ENCODE results near the gene JOSD1.

DNA sequence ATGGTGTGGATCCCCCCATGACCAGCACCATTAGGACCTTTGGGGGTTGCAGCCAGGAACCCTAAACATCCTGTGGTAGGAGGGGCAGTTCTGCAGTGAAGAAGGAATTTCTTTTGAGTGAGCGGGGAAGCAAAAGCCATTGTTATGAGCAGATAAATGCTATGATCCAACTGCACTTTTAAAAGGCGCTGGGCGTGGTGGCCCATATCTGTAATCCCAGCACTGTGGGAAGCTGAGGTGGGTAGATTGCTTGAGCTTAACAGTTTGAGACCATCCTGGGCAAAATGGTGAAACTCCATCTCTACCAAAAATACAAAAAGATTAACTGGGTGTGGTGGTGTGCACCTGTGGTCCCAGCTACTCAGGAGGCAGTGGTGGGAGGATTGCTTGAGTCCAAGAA, 24.9 kb downstream of the JOSD1 start:
- TF ChIP-seq, protein P1, sequence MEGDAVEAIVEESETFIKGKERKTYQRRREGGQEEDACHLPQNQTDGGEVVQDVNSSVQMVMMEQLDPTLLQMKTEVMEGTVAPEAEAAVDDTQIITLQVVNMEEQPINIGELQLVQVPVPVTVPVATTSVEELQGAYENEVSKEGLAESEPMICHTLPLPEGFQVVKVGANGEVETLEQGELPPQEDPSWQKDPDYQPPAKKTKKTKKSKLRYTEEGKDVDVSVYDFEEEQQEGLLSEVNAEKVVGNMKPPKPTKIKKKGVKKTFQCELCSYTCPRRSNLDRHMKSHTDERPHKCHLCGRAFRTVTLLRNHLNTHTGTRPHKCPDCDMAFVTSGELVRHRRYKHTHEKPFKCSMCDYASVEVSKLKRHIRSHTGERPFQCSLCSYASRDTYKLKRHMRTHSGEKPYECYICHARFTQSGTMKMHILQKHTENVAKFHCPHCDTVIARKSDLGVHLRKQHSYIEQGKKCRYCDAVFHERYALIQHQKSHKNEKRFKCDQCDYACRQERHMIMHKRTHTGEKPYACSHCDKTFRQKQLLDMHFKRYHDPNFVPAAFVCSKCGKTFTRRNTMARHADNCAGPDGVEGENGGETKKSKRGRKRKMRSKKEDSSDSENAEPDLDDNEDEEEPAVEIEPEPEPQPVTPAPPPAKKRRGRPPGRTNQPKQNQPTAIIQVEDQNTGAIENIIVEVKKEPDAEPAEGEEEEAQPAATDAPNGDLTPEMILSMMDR (IDR thresholded peaks at IDR 0.05): no peak
- no peak for TF ChIP-seq EZH2 (IDR thresholded peaks at IDR 0.05; ENCODE audit: borderline replicate concordance, insufficient read depth, low read depth, low read length, poor library complexity, severe bottlenecking)
